Loucy (cell line): ENCODE data around the gene GALNT7.

Source experiments
- H2AFZ ChIP-seq: fragments of 200-600 bp; sonication (generic); 2 replicates; pipeline ENCODE4 v1.6.0; 2016; ENCODE audit warnings: antibody characterized with exemption, mild to moderate bottlenecking, low read length, moderate library complexity
- H3F3A ChIP-seq: fragments of 200-600 bp; 2 replicates; pipeline ENCODE4 v1.6.0; 2016; ENCODE audit warnings: antibody characterized with exemption, low read depth, mild to moderate bottlenecking
- H3K27me3 ChIP-seq: fragments of 200-600 bp; sonication (generic); 2 replicates; pipeline ENCODE4 v1.6.1; 2014; ENCODE audit warnings: low read length, mild to moderate bottlenecking; ENCODE audit not compliant: insufficient read depth, poor library complexity, severe bottlenecking
- H3K36me3 ChIP-seq: fragments of 200-600 bp; sonication (generic); 2 replicates; pipeline ENCODE4 v1.6.1; 2016; ENCODE audit warnings: low read length; ENCODE audit not compliant: insufficient read depth
- H3K4me1 ChIP-seq: fragments of 200-600 bp; sonication (generic); 2 replicates; pipeline ENCODE4 v1.5.1; 2014; ENCODE audit warnings: low read length, mild to moderate bottlenecking; ENCODE audit not compliant: insufficient read depth, poor library complexity, severe bottlenecking
- H3K4me2 ChIP-seq: fragments of 200-600 bp; sonication (generic); 2 replicates; pipeline ENCODE4 v1.6.0; 2014; ENCODE audit warnings: antibody characterized with exemption, low read length, low read depth, mild to moderate bottlenecking; ENCODE audit not compliant: poor library complexity, severe bottlenecking
- H3K4me3 ChIP-seq: fragments of 200-600 bp; sonication (generic); 2 replicates; pipeline ENCODE4 v1.5.1; 2014; ENCODE audit warnings: low read length, mild to moderate bottlenecking, mixed read lengths; ENCODE audit not compliant: poor library complexity, severe bottlenecking
- H3K79me2 ChIP-seq: fragments of 200-600 bp; sonication (generic); 2 replicates; pipeline ENCODE4 v1.6.1; 2014; ENCODE audit warnings: low read length; ENCODE audit not compliant: insufficient read depth
- H3K9ac ChIP-seq: fragments of 200-600 bp; sonication (generic); 2 replicates; pipeline ENCODE4 v1.6.0; 2014; ENCODE audit warnings: mild to moderate bottlenecking, low read depth, low read length, moderate library complexity; ENCODE audit not compliant: poor library complexity, severe bottlenecking
- H3K9me2 ChIP-seq: fragments of 200-600 bp; sonication (generic); replicated peaks from 2 replicates; pipeline ENCODE4 v1.6.1; 2016; ENCODE audit warnings: low read depth, low read length, mixed read lengths
- H3K9me3 ChIP-seq: fragments of 200-600 bp; sonication (generic); 2 replicates; pipeline ENCODE4 v1.6.1; 2014; ENCODE audit warnings: mild to moderate bottlenecking, antibody characterized with exemption, low read length, low read depth; ENCODE audit not compliant: insufficient read depth
- H4K20me1 ChIP-seq: fragments of 200-600 bp; sonication (generic); 2 replicates; pipeline ENCODE4 v1.6.0; 2014; ENCODE audit warnings: antibody characterized with exemption, low read length, mild to moderate bottlenecking; ENCODE audit not compliant: insufficient read depth, poor library complexity, severe bottlenecking
- CTCF ChIP-seq: fragments of 200-600 bp; sonication (generic); conservative IDR thresholded peaks from 2 replicates; pipeline ENCODE4 v1.5.1; 2014; ENCODE audit warnings: mild to moderate bottlenecking, antibody characterized with exemption, low read length
- EZH2phosphoT487 ChIP-seq: fragments of 200-600 bp; IDR thresholded peaks from 2 replicates; pipeline ENCODE4 v1.6.1; 2018; ENCODE audit warnings: antibody characterized with exemption, mild to moderate bottlenecking, moderate library complexity, borderline replicate concordance

Gene GALNT7

GRCh38 chr4:173257732-173258717, 89.4 kb downstream of the GALNT7 start:
- peaks cover 94% of the 10 kb centered on the region for H3K79me2 ChIP-seq
- TF ChIP-seq CTCF (peak; percentile 94), EZH2phosphoT487 (no peak)
- no peaks in the 10 kb centered on the region for H3K9me2 ChIP-seq

GRCh38 chr4:173258866-173259265, 90.3 kb downstream of the GALNT7 start:
- Histone ChIP-seq H3K4me2 (no peak overlapping the region), H3F3A (no peaks in the 10 kb centered on the region), H4K20me1 (peaks cover 81% of the 10 kb centered on the region), H3K9ac (no peak overlapping the region), H3K4me3 (no peak overlapping the region), H3K9me2 (no peaks in the 10 kb centered on the region), H2AFZ (no peak overlapping the region), H3K9me3 (no peaks in the 10 kb centered on the region), H3K36me3 (peaks cover 22% of the 10 kb centered on the region; the same call in 1 of the 2 replicates), H3K79me2 (peaks cover 94% of the 10 kb centered on the region), H3K4me1 (peaks cover 18% of the 10 kb centered on the region), H3K27me3 (no peaks in the 10 kb centered on the region)
- TF ChIP-seq EZH2phosphoT487 (no peak), CTCF (no peak)

More at GRCh38 chr4:173257732-173258717, 89.4 kb downstream of the GALNT7 start:
- Histone ChIP-seq H3K9me3 (no peaks in the 10 kb centered on the region), H4K20me1 (peaks cover 81% of the 10 kb centered on the region), H3K4me3 (no peak overlapping the region), H3K27me3 (no peaks in the 10 kb centered on the region), H2AFZ (no peak overlapping the region), H3K4me2 (no peak overlapping the region), H3K36me3 (peaks cover 27% of the 10 kb centered on the region; the same call in 1 of the 2 replicates), H3F3A (no peaks in the 10 kb centered on the region), H3K9ac (no peak overlapping the region), H3K4me1 (peaks cover 20% of the 10 kb centered on the region)

GRCh38 chr4:173259310-173259709, 90.7 kb downstream of the GALNT7 start:
- Histone ChIP-seq H3K9ac (no peak overlapping the region), H3K9me2 (no peaks in the 10 kb centered on the region), H3K36me3 (peaks cover 22% of the 10 kb centered on the region; the same call in 1 of the 2 replicates), H3K4me2 (no peak overlapping the region), H3K4me1 (peaks cover 21% of the 10 kb centered on the region), H3F3A (0 out of 2 replicates have a peak, but pooled peaks cover 1% of the 10 kb centered on the region), H2AFZ (no peak overlapping the region), H3K9me3 (no peaks in the 10 kb centered on the region), H3K27me3 (no peaks in the 10 kb centered on the region), H4K20me1 (peaks cover 81% of the 10 kb centered on the region), H3K79me2 (peaks cover 94% of the 10 kb centered on the region), H3K4me3 (no peak overlapping the region)
- peak; percentile 25; the same call in 1 of the 2 replicates for TF ChIP-seq CTCF
- no peak for TF ChIP-seq EZH2phosphoT487
